SHP77 treated with DMSO at 0.1 percent for 48 hours (cell line): Measurements from ENCODE around the gene ARF1.

Source experiments
- DNase-seq: peaks from one replicate; lab custom pipeline; 2025; lab: John Stamatoyannopoulos, UW

Gene ARF1

GRCh38 chr1:228082214-228082917 lies at the start of gene ARF1:
ARF1 (plus strand) TSS chr1:228082708; CDS start chr1:228097115, 14,407 bp downstream.
- DNase-seq, result peak; percentile 55

- no peak for DNase-seq
Observed at GRCh38 chr1:228033376-228033775, 49.1 kb upstream of the ARF1 start.

GRCh38 chr1:228034954-228035837 lies 47.3 kb upstream of the ARF1 start:
- DNase-seq, result no peak

- no peak for DNase-seq
Observed at GRCh38 chr1:228035844-228036243, 46.7 kb upstream of the ARF1 start.

GRCh38 chr1:228036701-228037231 lies 45.7 kb upstream of the ARF1 start:
- no peak for DNase-seq

- DNase-seq, result no peak
Observed at GRCh38 chr1:228037401-228038386, 44.8 kb upstream of the ARF1 start.

- no peak for DNase-seq
Observed at GRCh38 chr1:228038387-228039005, 44.0 kb upstream of the ARF1 start.

- DNase-seq, result no peak
Observed at GRCh38 chr1:228039006-228039903, 43.3 kb upstream of the ARF1 start.

GRCh38 chr1:228039986-228040385 lies 42.5 kb upstream of the ARF1 start:
- no peak for DNase-seq

GRCh38 chr1:228041316-228041715 lies 41.2 kb upstream of the ARF1 start:
- DNase-seq, result no peak

- no peak for DNase-seq
Observed at GRCh38 chr1:228042508-228042907, 40.0 kb upstream of the ARF1 start.

GRCh38 chr1:228043281-228043848 lies 39.1 kb upstream of the ARF1 start:
- no peak for DNase-seq

- no peak for DNase-seq
Observed at GRCh38 chr1:228044961-228045360, 37.5 kb upstream of the ARF1 start.

- no peak for DNase-seq
Observed at GRCh38 chr1:228045405-228045804, 37.1 kb upstream of the ARF1 start.

- DNase-seq, result no peak
Observed at GRCh38 chr1:228045871-228046270, 36.6 kb upstream of the ARF1 start.

- no peak for DNase-seq
Observed at GRCh38 chr1:228046421-228047182, 35.9 kb upstream of the ARF1 start.

GRCh38 chr1:228047183-228047466 lies 35.4 kb upstream of the ARF1 start:
- DNase-seq, result no peak

- DNase-seq, result no peak
Observed at GRCh38 chr1:228048120-228048519, 34.4 kb upstream of the ARF1 start.

GRCh38 chr1:228048659-228049298 lies 33.7 kb upstream of the ARF1 start:
- DNase-seq, result no peak
